ENCODE measurements around the gene FARSB. TPM values are rescaled to one million over a fixed set of nuclear protein-coding genes. Genes with fewer than 3 reads are reported as not detected.

FARSB gene
- total and polyA plus RNA-seq, 2 donors from 2014 or later, result 17.1 to 18.2 TPM

DNA sequence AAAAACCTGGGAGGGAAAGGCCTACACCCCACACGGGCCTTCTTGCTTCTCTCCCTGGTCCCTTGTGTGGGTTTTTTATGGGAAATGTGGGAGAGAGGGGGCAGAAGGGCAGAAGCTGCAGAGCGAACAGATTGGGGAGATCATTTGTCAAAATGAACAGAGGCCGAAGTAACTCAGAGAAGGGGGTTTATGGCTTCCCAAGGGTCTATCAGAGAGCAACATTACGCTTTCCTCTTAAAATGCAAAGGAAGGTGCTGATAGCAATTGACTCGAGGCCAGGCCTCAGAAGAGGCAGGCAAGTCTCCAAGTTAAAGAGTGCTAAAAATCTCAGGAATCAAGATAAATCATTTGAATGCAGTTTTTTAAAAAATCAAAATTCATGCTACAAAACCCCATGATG lies 130.1 kb downstream of the FARSB start:
- Histone ChIP-seq H3K27me3 (ENCODE audit: control insufficient read depth, insufficient read depth, low read length) (no peaks in the 10 kb centered on the region), H3K4me3 (ENCODE audit: low read length in 3 of 3) (no peak overlapping the region), H3K9me3 (ENCODE audit: control insufficient read depth in 2 of 3, insufficient read depth in 1 of 3, low read length in 3 of 3) (no peaks in the 10 kb centered on the region), H3K9ac (ENCODE audit: low read length in 3 of 3) (no peak overlapping the region), H3K36me3 (ENCODE audit: control insufficient read depth in 2 of 3, insufficient read depth in 3 of 3, low read length in 3 of 3) (no peaks in the 10 kb centered on the region), H3K27ac (ENCODE audit: low read depth in 2 of 2, low read length in 2 of 2) (no peak overlapping the region), H3K4me1 (ENCODE audit: control insufficient read depth in 2 of 3, insufficient read depth in 2 of 3, low read depth in 1 of 3, low read length in 3 of 3) (no peaks in the 10 kb centered on the region)
- TF ChIP-seq, protein P1, sequence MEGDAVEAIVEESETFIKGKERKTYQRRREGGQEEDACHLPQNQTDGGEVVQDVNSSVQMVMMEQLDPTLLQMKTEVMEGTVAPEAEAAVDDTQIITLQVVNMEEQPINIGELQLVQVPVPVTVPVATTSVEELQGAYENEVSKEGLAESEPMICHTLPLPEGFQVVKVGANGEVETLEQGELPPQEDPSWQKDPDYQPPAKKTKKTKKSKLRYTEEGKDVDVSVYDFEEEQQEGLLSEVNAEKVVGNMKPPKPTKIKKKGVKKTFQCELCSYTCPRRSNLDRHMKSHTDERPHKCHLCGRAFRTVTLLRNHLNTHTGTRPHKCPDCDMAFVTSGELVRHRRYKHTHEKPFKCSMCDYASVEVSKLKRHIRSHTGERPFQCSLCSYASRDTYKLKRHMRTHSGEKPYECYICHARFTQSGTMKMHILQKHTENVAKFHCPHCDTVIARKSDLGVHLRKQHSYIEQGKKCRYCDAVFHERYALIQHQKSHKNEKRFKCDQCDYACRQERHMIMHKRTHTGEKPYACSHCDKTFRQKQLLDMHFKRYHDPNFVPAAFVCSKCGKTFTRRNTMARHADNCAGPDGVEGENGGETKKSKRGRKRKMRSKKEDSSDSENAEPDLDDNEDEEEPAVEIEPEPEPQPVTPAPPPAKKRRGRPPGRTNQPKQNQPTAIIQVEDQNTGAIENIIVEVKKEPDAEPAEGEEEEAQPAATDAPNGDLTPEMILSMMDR (IDR thresholded peaks at IDR 0.05; ENCODE audit: borderline replicate concordance, extremely low read depth, insufficient read depth), result no peak
- intact Hi-C loops (cut with DNase I), result no loop called here
- peak in 3 of 5 donors; percentile 26 to 89 (median 64) for DNase-seq
- FAIRE-seq, result no peak

- H3K9me3 ChIP-seq (ENCODE audit: control insufficient read depth in 2 of 3, insufficient read depth in 1 of 3, low read length in 3 of 3), result no peaks in the 10 kb centered on the region
- H3K4me1 ChIP-seq (ENCODE audit: control insufficient read depth in 2 of 3, insufficient read depth in 2 of 3, low read depth in 1 of 3, low read length in 3 of 3), result no peaks in the 10 kb centered on the region
- H3K4me3 ChIP-seq (ENCODE audit: low read length in 3 of 3), result no peak overlapping the region
- DNase-seq (no peak), FAIRE-seq (no peak)
- H3K27ac ChIP-seq (ENCODE audit: low read depth in 2 of 2, low read length in 2 of 2), result no peak overlapping the region
- intact Hi-C loops (cut with DNase I), result no loop called here
- TF ChIP-seq, protein P1 (IDR thresholded peaks at IDR 0.05; ENCODE audit: borderline replicate concordance, extremely low read depth, insufficient read depth), result no peak
- no peaks in the 10 kb centered on the region for H3K36me3 ChIP-seq (ENCODE audit: control insufficient read depth in 2 of 3, insufficient read depth in 3 of 3, low read length in 3 of 3)
- H3K27me3 ChIP-seq (ENCODE audit: control insufficient read depth, insufficient read depth, low read length), result no peaks in the 10 kb centered on the region
- H3K9ac ChIP-seq (ENCODE audit: low read length in 3 of 3), result no peak overlapping the region
These were observed 131.9 kb downstream of the FARSB start for GRCh38 chr2:222523783-222524544.

DNA sequence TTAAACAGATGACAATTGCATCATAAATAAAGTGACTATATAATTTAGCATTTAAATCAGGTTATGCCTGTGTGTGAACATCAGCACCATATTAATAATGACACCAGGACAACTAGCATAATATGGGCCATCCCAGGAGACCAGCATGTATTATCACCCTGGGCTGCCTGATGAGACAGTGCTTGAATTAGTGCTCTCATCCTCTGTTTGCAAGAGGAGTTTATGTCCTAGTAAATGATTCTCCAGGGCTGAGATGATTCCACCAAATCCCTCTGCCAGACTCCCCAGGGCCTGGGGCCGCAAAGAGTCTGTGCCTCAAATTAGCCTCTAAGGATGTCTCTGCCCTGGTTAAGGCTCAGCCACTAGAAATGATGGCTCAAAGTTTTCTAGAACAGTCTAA lies 133.8 kb downstream of the FARSB start:
- no peak overlapping the region for H3K4me3 ChIP-seq (ENCODE audit: low read length in 3 of 3)
- no peaks in the 10 kb centered on the region for H3K27me3 ChIP-seq (ENCODE audit: control insufficient read depth, insufficient read depth, low read length)
- no peaks in the 10 kb centered on the region for H3K9me3 ChIP-seq (ENCODE audit: control insufficient read depth in 2 of 3, insufficient read depth in 1 of 3, low read length in 3 of 3)
- H3K4me1 ChIP-seq (ENCODE audit: control insufficient read depth in 2 of 3, insufficient read depth in 2 of 3, low read depth in 1 of 3, low read length in 3 of 3), result peaks cover 0 to 2% (median 0%) of the 10 kb centered on the region in 3 donors
- intact Hi-C loops (cut with DNase I), result no loop called here
- no peak overlapping the region for H3K27ac ChIP-seq (ENCODE audit: low read depth in 2 of 2, low read length in 2 of 2)
- DNase-seq (no peak), FAIRE-seq (no peak)
- H3K9ac ChIP-seq (ENCODE audit: low read length in 3 of 3), result no peak overlapping the region
- TF ChIP-seq, protein P1 (IDR thresholded peaks at IDR 0.05; ENCODE audit: borderline replicate concordance, extremely low read depth, insufficient read depth), result no peak
- H3K36me3 ChIP-seq (ENCODE audit: control insufficient read depth in 2 of 3, insufficient read depth in 3 of 3, low read length in 3 of 3), result no peaks in the 10 kb centered on the region

All from kidney (tissue), 14 donors.